ENCODE measurements around the gene ARL11. TPM values are rescaled to one million over a fixed set of nuclear protein-coding genes. Genes with fewer than 3 reads are reported as not detected.
A peak's percentile ranks its signal among the peaks of the same experiment; 100 is the strongest.
"Not testable (repeated sequence)": the region's sequence is repeated elsewhere in the genome, so short reads cannot be mapped to it uniquely, and the experiment has no call there.

The ARL11 gene
- total RNA-seq, 4 donors from 2014 or later, result 1.2 to 5.0 (median 3.6) TPM

- no peak for DNase-seq
- H3K9me3 ChIP-seq, result no peaks in the 10 kb centered on the region
- H3K36me3 ChIP-seq, result no peaks in the 10 kb centered on the region
- no peaks in the 10 kb centered on the region for H3K4me1 ChIP-seq
- H3K27ac ChIP-seq, result no peak overlapping the region
- TF ChIP-seq, protein P1, sequence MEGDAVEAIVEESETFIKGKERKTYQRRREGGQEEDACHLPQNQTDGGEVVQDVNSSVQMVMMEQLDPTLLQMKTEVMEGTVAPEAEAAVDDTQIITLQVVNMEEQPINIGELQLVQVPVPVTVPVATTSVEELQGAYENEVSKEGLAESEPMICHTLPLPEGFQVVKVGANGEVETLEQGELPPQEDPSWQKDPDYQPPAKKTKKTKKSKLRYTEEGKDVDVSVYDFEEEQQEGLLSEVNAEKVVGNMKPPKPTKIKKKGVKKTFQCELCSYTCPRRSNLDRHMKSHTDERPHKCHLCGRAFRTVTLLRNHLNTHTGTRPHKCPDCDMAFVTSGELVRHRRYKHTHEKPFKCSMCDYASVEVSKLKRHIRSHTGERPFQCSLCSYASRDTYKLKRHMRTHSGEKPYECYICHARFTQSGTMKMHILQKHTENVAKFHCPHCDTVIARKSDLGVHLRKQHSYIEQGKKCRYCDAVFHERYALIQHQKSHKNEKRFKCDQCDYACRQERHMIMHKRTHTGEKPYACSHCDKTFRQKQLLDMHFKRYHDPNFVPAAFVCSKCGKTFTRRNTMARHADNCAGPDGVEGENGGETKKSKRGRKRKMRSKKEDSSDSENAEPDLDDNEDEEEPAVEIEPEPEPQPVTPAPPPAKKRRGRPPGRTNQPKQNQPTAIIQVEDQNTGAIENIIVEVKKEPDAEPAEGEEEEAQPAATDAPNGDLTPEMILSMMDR (IDR thresholded peaks at IDR 0.05), result no peak
- TF ChIP-seq POLR2A (IDR thresholded peaks at IDR 0.05), result no peak
- H3K4me3 ChIP-seq, result no peak overlapping the region
- H3K27me3 ChIP-seq, result no peaks in the 10 kb centered on the region
Observed at GRCh38 chr13:49602005-49602404, 26.3 kb upstream of the ARL11 start.

DNA sequence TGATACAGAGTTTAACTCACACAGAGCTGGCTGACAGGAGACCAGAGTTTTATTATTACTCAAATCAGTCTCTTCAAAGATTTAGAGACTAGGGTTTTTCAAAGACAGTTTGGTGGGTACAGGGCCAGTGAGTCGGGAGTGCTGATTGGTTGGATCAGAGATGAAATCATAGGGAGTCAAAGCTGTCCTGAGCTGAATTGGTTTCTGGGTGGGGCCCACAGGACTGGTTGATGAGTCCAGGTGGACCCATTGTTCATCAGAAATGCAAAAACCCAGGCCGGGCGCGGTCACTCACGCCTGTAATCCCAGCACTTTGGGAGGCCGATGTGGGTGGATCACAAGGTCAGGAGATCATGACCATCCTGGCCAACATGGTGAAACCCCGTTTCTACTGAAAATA lies 25.7 kb upstream of the ARL11 start:
- DNase-seq, H3K4me1 ChIP-seq, H3K27me3 ChIP-seq, H3K36me3 ChIP-seq, H3K9me3 ChIP-seq, H3K27ac ChIP-seq, H3K4me3 ChIP-seq: not testable (repeated sequence)

- DNase-seq, result no peak
- Histone ChIP-seq H3K27ac (no peak overlapping the region), H3K4me3 (no peak overlapping the region), H3K4me1 (no peaks in the 10 kb centered on the region), H3K36me3 (no peaks in the 10 kb centered on the region), H3K27me3 (no peaks in the 10 kb centered on the region), H3K9me3 (no peaks in the 10 kb centered on the region)
- TF ChIP-seq, protein P1 (IDR thresholded peaks at IDR 0.05), result no peak
- TF ChIP-seq POLR2A (IDR thresholded peaks at IDR 0.05), result no peak
Observed at GRCh38 chr13:49604570-49604969, 23.7 kb upstream of the ARL11 start.

DNA sequence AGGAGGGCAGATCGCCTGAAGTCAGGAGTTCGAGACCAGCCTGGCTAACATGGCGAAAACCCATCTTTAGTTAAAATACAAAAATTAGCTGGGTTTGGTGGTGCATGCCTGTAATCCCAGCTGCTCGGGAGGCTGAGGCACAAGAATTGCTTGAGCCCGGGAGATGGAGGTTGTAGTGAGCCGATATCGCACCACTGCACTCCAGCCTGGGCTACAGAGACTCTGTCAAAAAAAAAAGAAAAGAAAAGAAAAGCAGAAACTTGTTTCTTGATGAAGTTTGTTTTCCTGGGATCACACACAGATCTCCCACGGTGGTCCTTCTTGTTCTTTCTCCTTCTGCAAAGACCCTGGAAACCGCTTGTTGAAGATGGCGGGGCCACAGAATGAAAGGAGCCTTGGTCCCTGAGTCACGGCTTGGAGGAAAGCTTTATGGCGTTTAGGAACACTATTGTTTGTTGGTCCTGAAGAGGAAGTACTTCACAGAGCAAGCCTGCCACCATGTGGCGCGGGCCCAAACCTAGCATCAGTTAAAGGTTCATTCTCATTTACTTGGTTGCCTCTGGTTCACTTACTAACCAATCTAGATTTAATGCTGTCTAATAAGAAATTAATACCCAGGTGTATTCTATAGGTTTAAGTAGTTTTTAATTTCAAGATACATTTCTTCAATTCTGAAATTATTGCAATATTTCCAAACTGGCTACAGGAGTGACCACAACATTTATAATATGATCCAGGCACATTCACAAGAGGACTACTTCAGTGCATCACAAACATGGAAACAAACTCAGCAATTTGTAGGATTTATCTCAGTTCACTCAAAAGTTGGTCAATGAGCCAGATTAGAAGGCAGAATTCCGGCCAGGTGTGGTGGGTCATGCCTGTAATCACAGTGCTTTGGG lies 21.3 kb upstream of the ARL11 start:
- Histone ChIP-seq H3K4me1 (no peaks in the 10 kb centered on the region), H3K9me3 (no peaks in the 10 kb centered on the region), H3K4me3 (peak overlapping the region; percentile 4 to 38 (median 12)), H3K27me3 (no peaks in the 10 kb centered on the region), H3K36me3 (no peaks in the 10 kb centered on the region), H3K27ac (no peak overlapping the region)
- DNase-seq, result peak; percentile 82 to 96 (median 83)
- no peak for TF ChIP-seq POLR2A (IDR thresholded peaks at IDR 0.05)
- TF ChIP-seq, protein P1 (IDR thresholded peaks at IDR 0.05), result peak; percentile 37 to 92 (median 86)

GRCh38 chr13:49607761-49608160 lies 20.5 kb upstream of the ARL11 start:
- H3K27me3 ChIP-seq, result no peaks in the 10 kb centered on the region
- H3K4me3 ChIP-seq, result no peak overlapping the region
- H3K4me1 ChIP-seq, result no peaks in the 10 kb centered on the region
- H3K9me3 ChIP-seq, result no peaks in the 10 kb centered on the region
- H3K36me3 ChIP-seq, result no peaks in the 10 kb centered on the region
- no peak for TF ChIP-seq POLR2A (IDR thresholded peaks at IDR 0.05)
- TF ChIP-seq, protein P1 (IDR thresholded peaks at IDR 0.05), result no peak
- DNase-seq, result no peak
- no peak overlapping the region for H3K27ac ChIP-seq

- Histone ChIP-seq H3K36me3 (no peaks in the 10 kb centered on the region), H3K4me3 (no peak overlapping the region), H3K4me1 (no peaks in the 10 kb centered on the region), H3K27ac (no peak overlapping the region), H3K27me3 (no peaks in the 10 kb centered on the region), H3K9me3 (no peaks in the 10 kb centered on the region)
- DNase-seq, result no peak
- TF ChIP-seq, protein P1 (IDR thresholded peaks at IDR 0.05), result no peak
- TF ChIP-seq POLR2A (IDR thresholded peaks at IDR 0.05), result no peak
Observed at GRCh38 chr13:49608651-49609331, 19.5 kb upstream of the ARL11 start.

All from Peyer's patch (tissue), 4 donors.